ENCODE measurements around the gene ENDOV.
"Not testable (repeated sequence)": the region's sequence is repeated elsewhere in the genome, so short reads cannot be mapped to it uniquely, and the experiment has no call there.

ENDOV gene

GRCh38 chr17:80395402-80396151 is 19.4 kb upstream of the ENDOV start:
- no peak for TF ChIP-seq CTCF (IDR thresholded peaks at IDR 0.05; ENCODE audit: insufficient read depth, low read length, poor library complexity, severe bottlenecking)
- no peak for DNase-seq (ENCODE audit: extremely low read depth, insufficient read length)
- no peaks in the 10 kb centered on the region for H3K27me3 ChIP-seq (replicated peaks; ENCODE audit: control insufficient read depth, insufficient read depth, low read length)
- no peak overlapping the region for H3K4me3 ChIP-seq (replicated peaks; ENCODE audit: low read depth, low read length)
- peaks cover 8% of the 10 kb centered on the region for H3K36me3 ChIP-seq (ENCODE audit: control insufficient read depth, insufficient read depth, low read length)

DNA sequence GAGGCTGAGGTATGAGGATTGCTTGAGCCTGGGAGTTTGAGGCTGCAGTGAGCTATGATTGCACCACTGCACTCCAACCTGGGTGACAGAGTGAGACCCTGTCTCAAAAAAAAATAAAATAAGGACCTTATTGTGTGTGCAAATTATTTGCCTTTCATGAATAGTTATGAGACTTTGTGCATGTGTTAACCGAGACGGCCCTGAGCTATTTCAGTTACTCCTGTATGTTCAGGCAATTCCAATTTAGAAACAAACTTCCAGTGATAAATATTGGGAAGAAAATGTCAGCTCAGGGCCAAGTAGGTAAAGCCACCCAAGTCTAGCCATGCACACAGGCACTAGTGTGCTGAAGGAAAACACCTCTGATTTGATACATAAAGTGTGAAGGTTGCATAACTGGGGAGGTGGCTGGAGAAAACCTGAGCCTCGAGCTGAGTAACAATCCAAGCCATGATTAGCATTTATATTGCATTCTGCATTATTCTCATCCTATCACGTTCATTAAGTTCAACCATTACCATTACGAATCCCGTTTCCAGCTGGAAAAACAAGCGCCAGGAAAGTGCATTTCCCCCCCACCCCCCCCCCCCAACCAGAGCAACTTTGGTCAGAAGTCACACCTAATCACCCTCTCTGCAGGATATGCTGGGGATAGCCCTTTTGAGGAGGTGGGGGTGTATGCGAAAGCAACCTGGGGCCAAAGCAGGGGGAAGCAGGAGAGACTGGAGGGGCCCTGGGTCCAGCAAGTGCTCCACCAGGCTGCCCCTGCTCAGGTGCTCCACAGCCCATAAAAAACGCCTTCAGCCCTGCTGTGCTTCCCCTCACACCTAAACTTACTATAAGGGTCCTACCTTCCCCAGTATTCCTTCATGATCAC is 18.6 kb upstream of the ENDOV start:
- DNase-seq (ENCODE audit: extremely low read depth, insufficient read length): no peak
- no peak for TF ChIP-seq CTCF (IDR thresholded peaks at IDR 0.05; ENCODE audit: insufficient read depth, low read length, poor library complexity, severe bottlenecking)
- no peaks in the 10 kb centered on the region for H3K27me3 ChIP-seq (replicated peaks; ENCODE audit: control insufficient read depth, insufficient read depth, low read length)
- H3K36me3 ChIP-seq (ENCODE audit: control insufficient read depth, insufficient read depth, low read length): peaks cover 5% of the 10 kb centered on the region
- no peak overlapping the region for H3K4me3 ChIP-seq (replicated peaks; ENCODE audit: low read depth, low read length)

GRCh38 chr17:80397034-80397387 is 18.0 kb upstream of the ENDOV start:
- no peak for DNase-seq (ENCODE audit: extremely low read depth, insufficient read length)
- H3K36me3 ChIP-seq (ENCODE audit: control insufficient read depth, insufficient read depth, low read length): peaks cover 5% of the 10 kb centered on the region
- H3K4me3 ChIP-seq (replicated peaks; ENCODE audit: low read depth, low read length): no peak overlapping the region
- TF ChIP-seq CTCF (IDR thresholded peaks at IDR 0.05; ENCODE audit: insufficient read depth, low read length, poor library complexity, severe bottlenecking): no peak
- H3K27me3 ChIP-seq (replicated peaks; ENCODE audit: control insufficient read depth, insufficient read depth, low read length): no peaks in the 10 kb centered on the region

- TF ChIP-seq CTCF (IDR thresholded peaks at IDR 0.05; ENCODE audit: insufficient read depth, low read length, poor library complexity, severe bottlenecking): no peak
- DNase-seq (ENCODE audit: extremely low read depth, insufficient read length): no peak
- no peaks in the 10 kb centered on the region for H3K27me3 ChIP-seq (replicated peaks; ENCODE audit: control insufficient read depth, insufficient read depth, low read length)
- H3K4me3 ChIP-seq (replicated peaks; ENCODE audit: low read depth, low read length): no peak overlapping the region
- H3K36me3 ChIP-seq (ENCODE audit: control insufficient read depth, insufficient read depth, low read length): peaks cover 5% of the 10 kb centered on the region
Observed at GRCh38 chr17:80397686-80398085, 17.3 kb upstream of the ENDOV start.

- not testable (repeated sequence) for H3K27me3 ChIP-seq (replicated peaks; ENCODE audit: control insufficient read depth, insufficient read depth, low read length); DNase-seq (ENCODE audit: extremely low read depth, insufficient read length); H3K4me3 ChIP-seq (replicated peaks; ENCODE audit: low read depth, low read length); H3K36me3 ChIP-seq (ENCODE audit: control insufficient read depth, insufficient read depth, low read length)
Observed at GRCh38 chr17:80401086-80401485, 13.9 kb upstream of the ENDOV start.

GRCh38 chr17:80402102-80402501 is 12.9 kb upstream of the ENDOV start:
- not testable (repeated sequence) for DNase-seq (ENCODE audit: extremely low read depth, insufficient read length); H3K4me3 ChIP-seq (replicated peaks; ENCODE audit: low read depth, low read length); H3K36me3 ChIP-seq (ENCODE audit: control insufficient read depth, insufficient read depth, low read length)

More at GRCh38 chr17:80402102-80402501, 12.9 kb upstream of the ENDOV start:
- not testable (repeated sequence) for H3K27me3 ChIP-seq (replicated peaks; ENCODE audit: control insufficient read depth, insufficient read depth, low read length)

All from GM06990 (cell line).